ENCODE results near the gene GLRA3.
"Not testable (repeated sequence)": the region's sequence is repeated elsewhere in the genome, so short reads cannot be mapped to it uniquely, and the experiment has no call there.

Gene GLRA3

GRCh38 chr4:174707902-174708301, 121.1 kb downstream of the GLRA3 start:
- H3K27ac ChIP-seq (ENCODE audit: low read length), result no peak overlapping the region
- no peaks in the 10 kb centered on the region for H3K9me3 ChIP-seq (ENCODE audit: insufficient read depth, low read depth, low read length)
- H3K36me3 ChIP-seq (ENCODE audit: insufficient read depth, low read depth, low read length), result no peaks in the 10 kb centered on the region
- H3K4me3 ChIP-seq (ENCODE audit: low read length), result no peak overlapping the region
- no peaks in the 10 kb centered on the region for H3K27me3 ChIP-seq (ENCODE audit: insufficient read depth, low read length)
- H3K9ac ChIP-seq (ENCODE audit: low read depth, low read length), result no peak overlapping the region
- no peaks in the 10 kb centered on the region for H3K4me1 ChIP-seq (ENCODE audit: insufficient read depth, low read length)

- Histone ChIP-seq H3K9ac (ENCODE audit: low read depth, low read length) (no peak overlapping the region), H3K4me1 (ENCODE audit: insufficient read depth, low read length) (no peaks in the 10 kb centered on the region), H3K36me3 (ENCODE audit: insufficient read depth, low read depth, low read length) (no peaks in the 10 kb centered on the region), H3K27me3 (ENCODE audit: insufficient read depth, low read length) (no peaks in the 10 kb centered on the region), H3K4me3 (ENCODE audit: low read length) (no peak overlapping the region), H3K9me3 (ENCODE audit: insufficient read depth, low read depth, low read length) (no peaks in the 10 kb centered on the region), H3K27ac (ENCODE audit: low read length) (no peak overlapping the region)
Observed at GRCh38 chr4:174707051-174707676, 121.9 kb downstream of the GLRA3 start.

- Histone ChIP-seq H3K4me3 (ENCODE audit: low read length) (no peak overlapping the region), H3K9ac (ENCODE audit: low read depth, low read length) (no peak overlapping the region), H3K27me3 (ENCODE audit: insufficient read depth, low read length) (no peaks in the 10 kb centered on the region), H3K36me3 (ENCODE audit: insufficient read depth, low read depth, low read length) (no peaks in the 10 kb centered on the region), H3K27ac (ENCODE audit: low read length) (no peak overlapping the region), H3K4me1 (ENCODE audit: insufficient read depth, low read length) (no peaks in the 10 kb centered on the region), H3K9me3 (ENCODE audit: insufficient read depth, low read depth, low read length) (no peaks in the 10 kb centered on the region)
Observed at GRCh38 chr4:174702979-174703478, 126.0 kb downstream of the GLRA3 start.

GRCh38 chr4:174699654-174700053, 129.4 kb downstream of the GLRA3 start:
- Histone ChIP-seq H3K9ac (ENCODE audit: low read depth, low read length) (no peak overlapping the region), H3K4me3 (ENCODE audit: low read length) (no peak overlapping the region), H3K27me3 (ENCODE audit: insufficient read depth, low read length) (no peaks in the 10 kb centered on the region), H3K27ac (ENCODE audit: low read length) (no peak overlapping the region), H3K9me3 (ENCODE audit: insufficient read depth, low read depth, low read length) (no peaks in the 10 kb centered on the region), H3K4me1 (ENCODE audit: insufficient read depth, low read length) (no peaks in the 10 kb centered on the region), H3K36me3 (ENCODE audit: insufficient read depth, low read depth, low read length) (no peaks in the 10 kb centered on the region)

- Histone ChIP-seq H3K9ac (ENCODE audit: low read depth, low read length) (no peak overlapping the region), H3K9me3 (ENCODE audit: insufficient read depth, low read depth, low read length) (no peaks in the 10 kb centered on the region), H3K4me1 (ENCODE audit: insufficient read depth, low read length) (no peaks in the 10 kb centered on the region), H3K27me3 (ENCODE audit: insufficient read depth, low read length) (no peaks in the 10 kb centered on the region), H3K27ac (ENCODE audit: low read length) (no peak overlapping the region), H3K4me3 (ENCODE audit: low read length) (no peak overlapping the region), H3K36me3 (ENCODE audit: insufficient read depth, low read depth, low read length) (no peaks in the 10 kb centered on the region)
Observed at GRCh38 chr4:174697896-174698295, 131.2 kb downstream of the GLRA3 start.

- no peaks in the 10 kb centered on the region for H3K4me1 ChIP-seq (ENCODE audit: insufficient read depth, low read length)
- H3K9ac ChIP-seq (ENCODE audit: low read depth, low read length), result no peak overlapping the region
- H3K27ac ChIP-seq (ENCODE audit: low read length), result no peak overlapping the region
- no peak overlapping the region for H3K4me3 ChIP-seq (ENCODE audit: low read length)
- H3K27me3 ChIP-seq (ENCODE audit: insufficient read depth, low read length), result no peaks in the 10 kb centered on the region
- no peaks in the 10 kb centered on the region for H3K9me3 ChIP-seq (ENCODE audit: insufficient read depth, low read depth, low read length)
- no peaks in the 10 kb centered on the region for H3K36me3 ChIP-seq (ENCODE audit: insufficient read depth, low read depth, low read length)
Observed at GRCh38 chr4:174697202-174697601, 131.8 kb downstream of the GLRA3 start.

GRCh38 chr4:174696657-174697056, 132.4 kb downstream of the GLRA3 start:
- H3K4me3 ChIP-seq (ENCODE audit: low read length), result no peak overlapping the region

GRCh38 chr4:174691876-174692275, 137.2 kb downstream of the GLRA3 start:
- not testable (repeated sequence) for H3K36me3 ChIP-seq (ENCODE audit: insufficient read depth, low read depth, low read length); H3K4me3 ChIP-seq (ENCODE audit: low read length); H3K27me3 ChIP-seq (ENCODE audit: insufficient read depth, low read length); H3K9ac ChIP-seq (ENCODE audit: low read depth, low read length); H3K27ac ChIP-seq (ENCODE audit: low read length); H3K4me1 ChIP-seq (ENCODE audit: insufficient read depth, low read length)
- H3K9me3 ChIP-seq (ENCODE audit: insufficient read depth, low read depth, low read length), result peaks cover 14% of the 10 kb centered on the region

More at GRCh38 chr4:174696657-174697056, 132.4 kb downstream of the GLRA3 start:
- no peak overlapping the region for H3K27ac ChIP-seq (ENCODE audit: low read length)
- no peaks in the 10 kb centered on the region for H3K36me3 ChIP-seq (ENCODE audit: insufficient read depth, low read depth, low read length)
- H3K9me3 ChIP-seq (ENCODE audit: insufficient read depth, low read depth, low read length), result no peaks in the 10 kb centered on the region
- H3K27me3 ChIP-seq (ENCODE audit: insufficient read depth, low read length), result no peaks in the 10 kb centered on the region
- no peak overlapping the region for H3K9ac ChIP-seq (ENCODE audit: low read depth, low read length)
- H3K4me1 ChIP-seq (ENCODE audit: insufficient read depth, low read length), result no peaks in the 10 kb centered on the region

GRCh38 chr4:174690665-174691064, 138.4 kb downstream of the GLRA3 start:
- Histone ChIP-seq H3K9me3 (ENCODE audit: insufficient read depth, low read depth, low read length) (peaks cover 14% of the 10 kb centered on the region), H3K4me3 (ENCODE audit: low read length) (no peak overlapping the region), H3K36me3 (ENCODE audit: insufficient read depth, low read depth, low read length) (no peaks in the 10 kb centered on the region), H3K4me1 (ENCODE audit: insufficient read depth, low read length) (no peaks in the 10 kb centered on the region), H3K9ac (ENCODE audit: low read depth, low read length) (no peak overlapping the region), H3K27ac (ENCODE audit: low read length) (no peak overlapping the region), H3K27me3 (ENCODE audit: insufficient read depth, low read length) (no peaks in the 10 kb centered on the region)

GRCh38 chr4:174689618-174690017, 139.4 kb downstream of the GLRA3 start:
- no peaks in the 10 kb centered on the region for H3K36me3 ChIP-seq (ENCODE audit: insufficient read depth, low read depth, low read length)
- H3K4me1 ChIP-seq (ENCODE audit: insufficient read depth, low read length), result no peaks in the 10 kb centered on the region
- H3K9me3 ChIP-seq (ENCODE audit: insufficient read depth, low read depth, low read length), result peaks cover 14% of the 10 kb centered on the region
- no peak overlapping the region for H3K4me3 ChIP-seq (ENCODE audit: low read length)
- H3K27ac ChIP-seq (ENCODE audit: low read length), result no peak overlapping the region
- no peak overlapping the region for H3K9ac ChIP-seq (ENCODE audit: low read depth, low read length)
- H3K27me3 ChIP-seq (ENCODE audit: insufficient read depth, low read length), result no peaks in the 10 kb centered on the region

GRCh38 chr4:174686826-174687225, 142.2 kb downstream of the GLRA3 start:
- H3K9ac ChIP-seq (ENCODE audit: low read depth, low read length), result no peak overlapping the region
- no peak overlapping the region for H3K27ac ChIP-seq (ENCODE audit: low read length)
- H3K4me1 ChIP-seq (ENCODE audit: insufficient read depth, low read length), result no peaks in the 10 kb centered on the region
- H3K36me3 ChIP-seq (ENCODE audit: insufficient read depth, low read depth, low read length), result no peaks in the 10 kb centered on the region
- H3K27me3 ChIP-seq (ENCODE audit: insufficient read depth, low read length), result no peaks in the 10 kb centered on the region
- H3K9me3 ChIP-seq (ENCODE audit: insufficient read depth, low read depth, low read length), result peaks cover 14% of the 10 kb centered on the region
- H3K4me3 ChIP-seq (ENCODE audit: low read length), result no peak overlapping the region

GRCh38 chr4:174681723-174682300, 147.2 kb downstream of the GLRA3 start:
- H3K27ac ChIP-seq (ENCODE audit: low read length), result no peak overlapping the region
- no peaks in the 10 kb centered on the region for H3K9me3 ChIP-seq (ENCODE audit: insufficient read depth, low read depth, low read length)
- H3K36me3 ChIP-seq (ENCODE audit: insufficient read depth, low read depth, low read length), result no peaks in the 10 kb centered on the region
- H3K27me3 ChIP-seq (ENCODE audit: insufficient read depth, low read length), result no peaks in the 10 kb centered on the region
- no peak overlapping the region for H3K4me3 ChIP-seq (ENCODE audit: low read length)
- H3K4me1 ChIP-seq (ENCODE audit: insufficient read depth, low read length), result no peaks in the 10 kb centered on the region
- no peak overlapping the region for H3K9ac ChIP-seq (ENCODE audit: low read depth, low read length)

Measured in iPS-20b (cell line).